Calu3 (cell line): Measurements from ENCODE around the gene PRXL2A. TPM values are rescaled to one million over a fixed set of nuclear protein-coding genes. Genes with fewer than 3 reads are reported as not detected.
"Not testable (repeated sequence)": the region's sequence is repeated elsewhere in the genome, so short reads cannot be mapped to it uniquely, and the experiment has no call there.

Experiments
- BruUV-seq: library from RNA; stranded (reverse); fragments of 400-500 nt; replicated peaks from 2 replicates; lab custom pipeline; 2021; lab: Mats Ljungman, UMichigan
- CTCF ChIA-PET: fragments of 300-600 bp; sonication (Branson Sonifier 250); formaldehyde crosslinking; loops from one replicate; lab custom pipeline; 2022; ENCODE audit warnings: antibody characterized with exemption; lab: Charles Lee
- DNase-seq: peaks from one replicate; pipeline ENCODE4 v3.0.0; 2022
- H3K27ac Mint-ChIP-seq: one replicate; pipeline ENCODE4 v1.8.0; 2022; ENCODE audit warnings: mixed read lengths; ENCODE audit not compliant: unreplicated experiment
- H3K27me3 Mint-ChIP-seq: one replicate; pipeline ENCODE4 v1.8.0; 2022; ENCODE audit warnings: mixed read lengths; ENCODE audit not compliant: unreplicated experiment
- H3K36me3 Mint-ChIP-seq: one replicate; pipeline ENCODE4 v1.8.0; 2022; ENCODE audit warnings: mild to moderate bottlenecking, moderate library complexity, mixed read lengths; ENCODE audit not compliant: insufficient read depth, unreplicated experiment
- H3K4me1 Mint-ChIP-seq: one replicate; pipeline ENCODE4 v1.8.0; 2022; ENCODE audit warnings: mild to moderate bottlenecking, low read depth, mixed read lengths; ENCODE audit not compliant: unreplicated experiment
- H3K4me3 Mint-ChIP-seq: one replicate; pipeline ENCODE4 v1.8.0; 2022; ENCODE audit warnings: mild to moderate bottlenecking, low read depth, moderate library complexity, mixed read lengths; ENCODE audit not compliant: unreplicated experiment
- H3K9me3 Mint-ChIP-seq: one replicate; pipeline ENCODE4 v1.8.0; 2022; ENCODE audit warnings: low read depth, mixed read lengths; ENCODE audit not compliant: unreplicated experiment
- intact Hi-C: fragments of 100-400 bp; cut with micrococcal nuclease; formaldehyde crosslinking; loops from one replicate; pipeline ENCODE4 v1.10.0; 2022; ENCODE audit not compliant: unreplicated experiment
- total RNA-seq: library from RNA; stranded (reverse); gene quantifications from 2 replicates; pipeline ENCODE4 v1.2.3, GENCODE V29; 2022
- TF ChIP-seq, protein P1 (sequence below): fragments of 200-600 bp; IDR thresholded peaks from one replicate; pipeline ENCODE4 v1.8.0; 2022; ENCODE audit warnings: antibody characterized with exemption; ENCODE audit not compliant: unreplicated experiment

Gene PRXL2A
- total RNA-seq, 1 experiment from 2014 or later, result 67.2 TPM

GRCh38 chr10:80416479-80417098 lies 8.2 kb downstream of the PRXL2A start:
- intact Hi-C loops, result no loop called here
- H3K4me1 Mint-ChIP-seq, result peaks cover 39% of the 10 kb centered on the region
- H3K9me3 Mint-ChIP-seq, result no peaks in the 10 kb centered on the region
- no peak for DNase-seq
- TF ChIP-seq, protein P1, sequence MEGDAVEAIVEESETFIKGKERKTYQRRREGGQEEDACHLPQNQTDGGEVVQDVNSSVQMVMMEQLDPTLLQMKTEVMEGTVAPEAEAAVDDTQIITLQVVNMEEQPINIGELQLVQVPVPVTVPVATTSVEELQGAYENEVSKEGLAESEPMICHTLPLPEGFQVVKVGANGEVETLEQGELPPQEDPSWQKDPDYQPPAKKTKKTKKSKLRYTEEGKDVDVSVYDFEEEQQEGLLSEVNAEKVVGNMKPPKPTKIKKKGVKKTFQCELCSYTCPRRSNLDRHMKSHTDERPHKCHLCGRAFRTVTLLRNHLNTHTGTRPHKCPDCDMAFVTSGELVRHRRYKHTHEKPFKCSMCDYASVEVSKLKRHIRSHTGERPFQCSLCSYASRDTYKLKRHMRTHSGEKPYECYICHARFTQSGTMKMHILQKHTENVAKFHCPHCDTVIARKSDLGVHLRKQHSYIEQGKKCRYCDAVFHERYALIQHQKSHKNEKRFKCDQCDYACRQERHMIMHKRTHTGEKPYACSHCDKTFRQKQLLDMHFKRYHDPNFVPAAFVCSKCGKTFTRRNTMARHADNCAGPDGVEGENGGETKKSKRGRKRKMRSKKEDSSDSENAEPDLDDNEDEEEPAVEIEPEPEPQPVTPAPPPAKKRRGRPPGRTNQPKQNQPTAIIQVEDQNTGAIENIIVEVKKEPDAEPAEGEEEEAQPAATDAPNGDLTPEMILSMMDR, result no peak
- H3K27ac Mint-ChIP-seq, result no peak overlapping the region
- CTCF ChIA-PET, result no interaction called here
- no peaks in the 10 kb centered on the region for H3K36me3 Mint-ChIP-seq
- no TSS peak for BruUV-seq
- H3K27me3 Mint-ChIP-seq, result no peaks in the 10 kb centered on the region
- no peak overlapping the region for H3K4me3 Mint-ChIP-seq

DNA sequence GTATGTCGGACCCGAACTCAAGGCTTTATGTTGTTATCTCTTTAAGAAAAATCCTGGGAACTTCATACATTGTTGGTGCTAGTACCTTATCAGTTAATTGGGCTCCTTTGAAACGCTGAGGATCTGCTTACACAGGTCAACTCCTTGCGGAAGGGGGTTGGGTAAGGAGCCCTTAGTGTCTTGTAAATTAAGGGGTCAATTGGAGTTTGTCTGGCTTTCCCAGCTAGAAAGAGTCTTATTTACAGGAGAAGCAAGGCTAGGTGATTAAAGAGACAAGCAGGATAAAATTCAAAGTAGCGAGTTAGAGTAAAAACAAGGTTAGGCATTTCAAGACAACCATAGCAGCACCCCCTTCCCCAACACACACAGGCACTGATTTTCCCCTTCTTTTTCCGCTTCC lies 8.9 kb downstream of the PRXL2A start:
- BruUV-seq, H3K36me3 Mint-ChIP-seq, H3K27me3 Mint-ChIP-seq, H3K27ac Mint-ChIP-seq, DNase-seq, H3K4me3 Mint-ChIP-seq, intact Hi-C loops, H3K9me3 Mint-ChIP-seq: not testable (repeated sequence)
- CTCF ChIA-PET, result interaction anchor here (0.7 kb wide), 1 partner anchor 80 kb away, joined by 3 read pairs; no protein-coding TSS in a partner anchor
- H3K4me1 Mint-ChIP-seq, result peaks cover 32% of the 10 kb centered on the region

DNA sequence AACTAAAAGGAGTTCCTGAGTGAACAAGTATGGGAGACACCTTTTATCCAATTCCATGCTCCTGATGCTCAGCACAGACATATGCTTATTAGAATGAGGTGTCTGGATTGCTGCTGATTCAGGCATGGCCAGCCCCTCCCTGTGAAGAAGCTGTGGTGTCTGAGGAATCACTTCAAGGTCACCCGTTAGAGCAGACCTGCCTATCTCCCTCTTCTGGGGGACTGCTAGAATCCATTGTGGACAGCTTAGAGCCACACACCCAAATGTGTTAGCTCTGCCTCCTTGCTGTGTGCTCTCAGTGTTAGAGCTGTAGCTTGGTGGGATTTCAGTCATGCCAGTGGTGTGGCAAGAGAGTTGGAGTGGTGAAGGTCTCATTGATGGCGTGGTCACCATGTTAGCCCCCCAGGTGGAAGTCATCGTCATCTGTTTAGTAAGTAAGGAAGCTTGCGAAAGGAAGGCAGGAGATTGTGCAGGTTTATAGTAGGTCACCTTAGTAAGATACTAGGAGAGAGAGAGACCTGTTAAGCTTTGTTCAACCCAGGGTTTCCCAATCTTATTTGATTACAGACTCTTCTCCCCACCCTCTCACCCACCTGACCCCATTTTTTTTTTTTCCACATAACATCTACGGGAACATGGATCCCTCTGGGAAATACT lies 12.8 kb downstream of the PRXL2A start:
- DNase-seq, result no peak
- H3K27ac Mint-ChIP-seq, result no peak overlapping the region
- H3K4me3 Mint-ChIP-seq, result no peak overlapping the region
- TF ChIP-seq, protein P1, result no peak
- CTCF ChIA-PET, result interaction anchor here (1.3 to 2.3 kb wide), 3 partner anchors 8 to 13 kb away, joined by 4 to 7 read pairs (median 4); partner anchors contain the start of gene PRXL2A
- no peaks in the 10 kb centered on the region for H3K27me3 Mint-ChIP-seq
- intact Hi-C loops, result no loop called here
- peaks cover 5% of the 10 kb centered on the region for H3K4me1 Mint-ChIP-seq
- H3K9me3 Mint-ChIP-seq, result no peaks in the 10 kb centered on the region
- no TSS peak for BruUV-seq
- H3K36me3 Mint-ChIP-seq, result no peaks in the 10 kb centered on the region

DNA sequence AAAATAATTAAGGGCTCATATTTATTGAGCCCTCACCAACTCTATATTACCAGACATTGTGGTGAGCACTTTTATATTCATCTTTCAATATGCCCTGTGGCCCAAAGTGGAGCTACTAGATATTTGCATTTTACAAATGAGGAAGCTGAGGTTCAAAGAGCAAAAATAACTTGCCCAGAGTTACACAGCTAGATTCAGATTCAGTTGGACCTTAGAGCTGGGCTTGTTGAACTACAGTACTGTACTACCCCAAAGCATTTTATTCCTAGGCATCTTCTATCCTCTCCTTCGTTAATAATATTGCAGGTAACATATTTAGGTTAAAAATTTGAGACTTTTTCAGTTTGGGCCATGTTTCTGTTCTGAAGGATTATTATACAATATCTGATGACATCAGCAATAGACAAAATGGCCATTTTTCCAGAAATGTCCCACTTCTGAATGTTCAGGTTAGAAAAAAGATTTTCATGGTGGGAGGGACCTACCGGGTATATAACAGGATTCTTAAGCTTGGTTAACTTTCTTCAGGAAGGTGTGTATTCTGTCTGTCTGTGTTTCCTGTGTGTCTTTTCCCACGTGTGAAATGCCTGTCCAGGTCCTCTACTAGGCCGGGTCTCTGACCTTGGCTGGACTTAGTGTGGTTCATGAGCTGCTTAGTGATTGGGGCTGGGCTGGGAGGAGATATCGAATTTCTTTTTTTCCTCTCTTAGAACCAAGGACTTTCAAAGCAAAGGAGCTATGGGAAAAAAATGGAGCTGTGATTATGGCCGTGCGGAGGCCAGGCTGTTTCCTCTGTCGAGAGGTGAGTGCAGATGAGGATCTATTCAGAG lies 13.6 kb downstream of the PRXL2A start:
- Mint-ChIP-seq H3K9me3 (no peaks in the 10 kb centered on the region), H3K4me1 (no peaks in the 10 kb centered on the region), H3K27me3 (no peaks in the 10 kb centered on the region), H3K36me3 (peaks cover 2% of the 10 kb centered on the region), H3K4me3 (no peak overlapping the region), H3K27ac (no peak overlapping the region)
- no TSS peak for BruUV-seq
- intact Hi-C loops, result no loop called here
- DNase-seq, result no peak
- TF ChIP-seq, protein P1, result no peak
- CTCF ChIA-PET, result interaction anchor here (1.3 to 2.3 kb wide), 3 partner anchors 9 to 14 kb away, joined by 4 to 7 read pairs (median 4); partner anchors contain the start of gene PRXL2A
